Fibroblast of the aortic adventitia (primary cell): ENCODE measurements around the gene UIMC1. TPM values are rescaled to one million over a fixed set of nuclear protein-coding genes. Genes with fewer than 3 reads are reported as not detected.

ENCODE experiments used
- DNase-seq: peaks from one replicate; pipeline ENCODE4 v3.0.0-alpha.2; 2010; ENCODE audit warnings: low read depth
- H3K4me3 ChIP-seq: 2 replicates; pipeline ENCODE4 v1.5.1; 2011; ENCODE audit warnings: low read depth, mild to moderate bottlenecking, control low read depth, low read length, moderate library complexity
- total RNA-seq: library from RNA; depleted of rRNA; stranded (reverse); fragments of >200 nt; gene quantifications from 2 replicates; pipeline ENCODE4 v1.2.3, GENCODE V29; 2012; ENCODE audit warnings: low replicate concordance
- TF ChIP-seq, protein P1 (sequence below): IDR thresholded peaks from 2 replicates; pipeline ENCODE4 v1.5.1; 2011; ENCODE audit warnings: mild to moderate bottlenecking, low read length, control low read depth, inconsistent platforms; ENCODE audit not compliant: insufficient read depth

Gene UIMC1
- total RNA-seq, 1 donor: 34.7 TPM

DNA sequence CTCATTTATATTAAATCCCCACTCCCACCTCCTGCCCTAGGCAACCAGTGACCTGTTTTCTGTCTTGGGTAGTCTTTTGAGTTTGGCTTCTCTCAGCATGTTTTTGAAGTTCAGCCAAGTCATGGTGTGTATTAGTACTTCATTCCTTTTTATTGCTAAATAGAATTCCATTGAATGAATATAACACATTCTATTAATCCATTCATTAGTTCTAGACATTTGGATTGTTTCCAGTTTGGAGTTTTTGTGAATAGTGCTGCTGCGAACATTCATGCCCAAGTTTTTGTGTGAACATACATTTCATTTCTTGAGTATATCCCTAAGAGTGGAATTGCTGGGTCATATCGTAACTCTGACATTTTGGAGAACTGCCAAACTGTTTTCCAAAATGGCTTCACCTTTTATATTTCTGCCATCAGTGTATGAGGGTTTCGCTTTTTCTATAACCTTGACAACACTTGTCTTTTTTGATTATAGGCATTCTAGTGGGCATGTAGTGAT is 18.6 kb upstream of the UIMC1 start:
- TF ChIP-seq, protein P1, sequence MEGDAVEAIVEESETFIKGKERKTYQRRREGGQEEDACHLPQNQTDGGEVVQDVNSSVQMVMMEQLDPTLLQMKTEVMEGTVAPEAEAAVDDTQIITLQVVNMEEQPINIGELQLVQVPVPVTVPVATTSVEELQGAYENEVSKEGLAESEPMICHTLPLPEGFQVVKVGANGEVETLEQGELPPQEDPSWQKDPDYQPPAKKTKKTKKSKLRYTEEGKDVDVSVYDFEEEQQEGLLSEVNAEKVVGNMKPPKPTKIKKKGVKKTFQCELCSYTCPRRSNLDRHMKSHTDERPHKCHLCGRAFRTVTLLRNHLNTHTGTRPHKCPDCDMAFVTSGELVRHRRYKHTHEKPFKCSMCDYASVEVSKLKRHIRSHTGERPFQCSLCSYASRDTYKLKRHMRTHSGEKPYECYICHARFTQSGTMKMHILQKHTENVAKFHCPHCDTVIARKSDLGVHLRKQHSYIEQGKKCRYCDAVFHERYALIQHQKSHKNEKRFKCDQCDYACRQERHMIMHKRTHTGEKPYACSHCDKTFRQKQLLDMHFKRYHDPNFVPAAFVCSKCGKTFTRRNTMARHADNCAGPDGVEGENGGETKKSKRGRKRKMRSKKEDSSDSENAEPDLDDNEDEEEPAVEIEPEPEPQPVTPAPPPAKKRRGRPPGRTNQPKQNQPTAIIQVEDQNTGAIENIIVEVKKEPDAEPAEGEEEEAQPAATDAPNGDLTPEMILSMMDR: no peak
- no peak overlapping the region for H3K4me3 ChIP-seq
- peak; percentile 63 for DNase-seq

DNA sequence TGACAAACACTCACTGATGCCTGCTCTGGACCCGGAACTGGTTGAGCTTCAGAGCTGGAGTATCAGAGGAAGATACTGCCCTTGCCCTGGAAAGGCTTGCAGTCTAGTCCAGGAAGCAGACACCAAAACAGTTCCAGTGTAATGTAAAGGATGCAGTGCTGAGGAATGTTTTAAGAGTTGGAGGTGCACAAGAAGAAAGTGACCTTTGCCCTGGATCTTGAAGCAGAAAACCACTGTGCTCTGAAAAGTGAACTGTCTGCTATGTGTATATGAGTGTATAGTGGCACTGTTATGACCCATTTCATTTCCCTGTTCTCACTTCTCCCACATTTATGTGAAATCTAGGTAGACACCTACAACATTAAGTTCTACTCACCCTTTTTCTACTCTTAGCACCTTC is 18.0 kb upstream of the UIMC1 start:
- TF ChIP-seq, protein P1: no peak
- no peak overlapping the region for H3K4me3 ChIP-seq
- DNase-seq: no peak

DNA sequence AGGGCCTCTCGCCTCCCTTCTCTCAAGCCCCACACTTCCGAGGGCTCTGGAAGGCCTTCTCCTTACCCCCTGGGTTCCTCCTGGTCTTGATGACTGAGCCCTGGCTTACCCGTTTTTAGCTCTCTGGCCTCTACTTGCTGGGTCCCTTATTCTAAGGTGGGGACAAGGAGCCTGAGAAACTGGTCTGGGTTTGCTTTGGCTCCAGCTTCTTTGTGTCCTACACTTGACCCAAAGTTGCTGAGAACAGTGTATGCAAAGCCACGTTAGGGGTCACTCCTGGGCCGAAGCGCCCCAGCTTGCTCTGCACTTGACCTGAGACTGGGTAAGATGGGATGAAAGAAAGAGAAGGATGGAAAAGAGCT is 16.7 kb upstream of the UIMC1 start:
- TF ChIP-seq, protein P1: no peak
- peak; percentile 20 for DNase-seq
- peak overlapping the region; percentile 90 for H3K4me3 ChIP-seq

DNA sequence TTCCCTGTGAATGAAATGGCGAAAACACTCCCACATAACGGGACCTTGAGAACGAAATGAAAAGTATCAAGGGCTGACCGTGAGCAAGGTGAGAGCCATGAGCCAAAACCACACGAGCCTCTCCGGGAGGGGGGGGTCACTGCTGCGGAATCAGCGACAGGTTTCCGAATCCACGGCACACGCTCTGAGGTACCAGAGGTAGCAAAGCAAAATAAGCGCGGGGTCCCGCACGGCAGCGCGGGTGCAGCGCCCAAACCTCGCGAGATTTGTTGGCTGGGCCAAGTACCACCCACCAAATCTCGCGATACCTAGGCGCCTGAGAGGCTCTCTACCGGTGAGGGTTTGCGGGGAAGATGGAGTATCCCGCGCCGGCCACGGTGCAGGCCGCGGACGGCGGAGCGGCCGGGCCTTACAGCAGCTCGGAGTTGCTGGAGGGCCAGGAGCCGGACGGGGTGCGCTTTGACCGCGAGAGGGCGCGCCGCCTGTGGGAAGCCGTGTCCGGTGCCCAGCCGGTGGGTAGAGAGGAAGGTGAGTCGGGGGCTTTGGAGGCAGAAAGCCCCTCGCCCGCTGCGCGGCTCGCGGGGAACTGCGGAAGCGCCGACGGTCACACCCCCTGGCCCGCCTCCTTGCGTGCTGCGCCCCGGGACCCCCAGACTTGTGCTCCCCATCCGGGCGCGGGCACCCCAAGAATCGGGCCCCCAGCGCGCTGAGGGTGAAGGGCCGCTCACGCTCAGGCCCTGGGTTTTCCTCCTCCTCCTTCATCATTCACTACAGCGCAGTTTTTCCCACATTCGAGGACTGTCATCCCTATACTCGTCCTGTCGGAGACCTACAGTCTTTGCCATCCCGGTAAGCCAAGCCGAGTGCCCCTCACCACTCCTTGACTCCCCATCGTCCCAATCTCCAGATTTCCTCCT is 16.1 kb upstream of the UIMC1 start, which contains the start of gene ZNF346:
TSS of gene ZNF346 (plus strand) at position 311 of the 917 bp plus-strand sequence. CDS start at position 354, 43 bp downstream.
- H3K4me3 ChIP-seq: peak within 1 kb of the TSS; percentile 90
- TF ChIP-seq, protein P1: peak; percentile 37
- peak; percentile 94 for DNase-seq

DNA sequence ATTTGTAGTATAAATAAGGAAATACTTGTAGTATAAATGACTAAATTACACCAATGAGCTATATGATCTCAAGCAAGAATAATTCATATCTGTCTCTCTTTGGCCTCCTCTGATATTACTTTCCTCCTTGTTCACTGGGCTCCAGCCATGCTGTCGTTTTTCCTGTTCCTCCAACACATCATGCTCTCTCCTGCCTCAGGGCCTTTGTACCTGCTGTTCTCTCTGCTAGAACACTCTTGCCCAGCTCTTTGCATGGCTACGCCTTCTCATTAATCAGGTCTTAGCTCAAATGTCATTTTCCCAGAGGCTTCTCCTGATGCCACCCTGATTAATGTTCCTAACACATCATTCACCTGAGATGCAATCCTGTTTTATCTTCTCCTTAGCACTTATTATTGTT is 13.5 kb upstream of the UIMC1 start:
- DNase-seq: no peak
- TF ChIP-seq, protein P1: no peak
- H3K4me3 ChIP-seq: no peak overlapping the region

DNA sequence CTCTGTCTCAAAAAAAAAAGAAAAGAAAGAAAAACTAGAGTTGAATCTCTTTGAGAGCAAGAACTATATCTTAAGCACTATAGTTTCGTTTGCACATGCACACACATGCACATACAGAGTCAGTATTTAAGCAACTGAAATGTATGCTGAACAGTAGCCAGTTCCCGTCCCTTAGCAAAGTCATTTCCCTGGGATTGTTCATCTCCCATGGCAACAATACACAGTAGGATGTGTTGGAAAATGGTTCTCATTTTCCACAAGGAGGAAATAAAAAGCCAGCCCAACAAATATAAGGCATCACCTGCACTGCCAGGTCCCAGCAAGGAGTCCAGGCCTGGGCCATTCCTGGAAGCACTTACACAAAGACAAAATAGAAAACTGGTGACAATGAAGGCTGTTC is 11.8 kb upstream of the UIMC1 start:
- DNase-seq: no peak
- H3K4me3 ChIP-seq: no peak overlapping the region
- TF ChIP-seq, protein P1: no peak
